Stomach (tissue), 4 donors: Measurements from ENCODE around the gene IL17RE.

ENCODE experiments used
- EP300 ChIP-seq: sonication (generic); formaldehyde crosslinking; IDR thresholded peaks from one replicate; pipeline ENCODE4 v1.6.1; 2017; ENCODE audit warnings: antibody characterized with exemption
- POLR2A ChIP-seq, 4 donors: fragments of 450-650 bp; IDR thresholded peaks; one replicate each; pipeline ENCODE4 v1.6.1; 2016; ENCODE audit warnings: antibody characterized with exemption in 4 of 4, control low read depth in 2 of 4, mild to moderate bottlenecking in 1 of 4, moderate library complexity in 1 of 4

- TF ChIP-seq POLR2A (IDR thresholded peaks at IDR 0.05) (no peak), EP300 (no peak)
Observed at GRCh38 chr3:9944271-9944670, 41.6 kb downstream of the IL17RE start.
